HG03039 (cell line): Measurements from ENCODE around the gene UNC5A.

ENCODE experiments used
- ATAC-seq: cut with Tn5 transposase; IDR thresholded peaks from one replicate; pipeline ENCODE4 v1.9.1; 2021; ENCODE audit warnings: mild to moderate bottlenecking, moderate library complexity; ENCODE audit not compliant: unreplicated experiment

UNC5A gene

DNA sequence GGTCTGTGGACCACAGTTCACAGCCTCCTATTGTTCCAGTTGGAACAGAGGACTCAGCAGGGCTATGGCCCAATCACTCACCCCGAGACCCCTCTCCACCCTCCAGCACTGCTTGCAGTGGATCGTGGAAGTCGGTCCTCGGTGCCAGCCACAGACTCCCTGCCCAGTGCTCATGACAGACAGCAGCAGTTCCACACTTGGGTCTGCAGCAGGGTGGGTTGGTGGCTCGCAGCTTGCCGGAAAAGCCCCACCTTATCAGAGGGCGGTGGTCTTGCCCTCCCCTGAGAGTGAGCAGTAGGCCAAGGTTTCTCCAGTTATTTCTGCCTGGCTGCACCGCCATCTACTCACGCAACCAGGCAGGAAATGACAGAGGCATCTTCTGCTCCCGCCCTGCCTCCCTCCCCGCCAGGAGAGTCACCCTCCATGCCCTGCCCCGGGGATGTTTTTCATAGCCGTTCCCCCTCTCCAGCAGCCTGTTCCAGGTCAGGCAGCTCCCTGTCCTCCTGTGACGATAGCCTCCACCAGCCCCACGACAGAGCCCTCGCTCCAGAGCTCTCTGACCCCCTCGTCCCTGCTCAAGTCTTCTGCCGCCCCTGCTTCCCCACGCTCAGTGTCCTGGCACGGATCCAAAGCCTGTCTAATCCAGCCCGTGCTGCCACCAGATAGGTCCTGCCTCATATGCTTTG is 34.5 kb downstream of the UNC5A start:
- no peak for ATAC-seq

- no peak for ATAC-seq
Observed at GRCh38 chr5:176845392-176845713, 35.0 kb downstream of the UNC5A start.

DNA sequence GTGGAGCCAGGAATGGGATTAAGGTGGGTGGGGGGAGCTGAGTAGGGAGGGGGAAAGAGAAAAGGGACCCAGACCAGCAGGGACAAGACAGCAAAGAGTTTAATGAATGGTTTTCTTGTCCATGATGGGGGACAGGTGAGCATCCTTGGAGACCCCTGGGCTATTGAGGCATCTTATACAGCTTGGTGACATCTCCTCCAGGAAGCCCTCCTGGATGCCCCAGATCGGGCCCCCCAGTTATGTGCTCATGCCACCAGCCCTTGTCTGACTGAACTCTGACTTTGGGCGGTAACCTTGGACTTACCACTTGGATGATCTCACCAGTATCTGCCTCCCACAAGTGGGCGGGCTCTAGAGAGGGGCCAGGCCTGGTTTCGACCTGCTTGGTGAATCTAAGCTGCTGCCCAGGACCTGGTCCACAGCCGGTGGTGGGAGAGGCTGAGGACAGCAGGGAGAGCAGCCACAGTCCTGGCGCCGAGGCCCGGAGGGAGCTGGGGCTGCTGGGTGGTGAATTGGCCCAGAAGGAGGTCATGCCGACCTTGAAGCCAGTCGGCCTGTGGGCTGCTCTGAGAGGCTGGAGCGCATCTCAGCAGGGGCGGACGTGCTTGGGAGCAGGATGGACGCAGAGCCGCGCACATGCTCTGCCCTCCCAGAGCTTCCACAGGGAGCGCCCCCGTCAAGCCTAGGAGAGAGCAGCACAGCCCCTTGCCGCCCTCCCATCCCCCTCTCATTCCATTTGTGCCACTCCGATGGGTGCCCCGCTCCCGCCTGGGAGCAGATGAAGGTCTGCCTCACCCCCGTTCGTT is 36.2 kb downstream of the UNC5A start:
- ATAC-seq, result no peak

DNA sequence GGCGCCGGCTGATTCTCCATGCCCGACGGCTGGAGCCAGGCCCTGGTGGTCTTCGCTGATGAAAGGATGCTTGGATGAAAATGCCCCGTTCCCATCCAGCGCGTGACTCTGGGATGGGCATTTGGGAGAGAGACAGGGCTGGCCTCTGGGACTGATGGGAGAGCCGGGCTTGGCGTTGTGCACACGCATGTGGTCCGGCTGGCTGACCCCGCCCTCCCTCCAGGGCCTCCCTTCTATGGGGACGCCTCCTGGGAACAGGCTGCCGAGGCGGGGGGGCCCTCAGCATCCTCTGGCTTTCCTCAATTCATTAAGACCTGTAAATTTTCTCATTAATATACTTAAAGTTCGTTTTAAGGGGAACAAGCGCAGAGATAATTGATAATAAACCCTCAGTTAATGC is 36.8 kb downstream of the UNC5A start:
- ATAC-seq, result no peak

DNA sequence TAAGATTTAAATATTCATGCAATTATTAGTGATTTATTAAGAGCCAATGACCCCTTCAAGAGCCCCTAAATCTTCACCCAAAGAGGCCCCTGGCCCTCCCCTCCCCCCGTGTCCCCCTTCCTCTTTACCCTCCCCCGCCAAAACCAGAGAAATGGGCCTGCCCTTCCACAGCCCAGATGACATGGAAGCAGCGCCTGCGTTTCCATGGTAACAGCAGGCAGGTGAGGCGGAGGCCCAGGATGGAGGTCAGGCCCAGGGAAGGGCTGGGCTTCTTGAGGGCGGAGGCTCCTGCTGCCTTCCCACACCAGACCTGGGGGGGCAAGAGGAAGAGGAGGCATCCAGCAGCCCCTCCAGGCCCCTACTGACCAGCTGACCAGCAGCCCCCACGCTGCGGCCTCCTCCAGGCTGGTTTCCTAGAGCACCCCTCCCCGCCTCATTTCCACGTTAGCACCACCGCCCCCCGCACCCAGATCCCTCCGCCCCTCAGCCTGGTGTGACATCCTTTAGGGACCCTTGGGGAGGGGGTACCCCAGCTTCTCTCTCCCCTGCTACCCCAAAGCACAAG is 37.4 kb downstream of the UNC5A start:
- no peak for ATAC-seq

- no peak for ATAC-seq
Observed at GRCh38 chr5:176848651-176849050, 38.3 kb downstream of the UNC5A start.

GRCh38 chr5:176849611-176850227 is 39.4 kb downstream of the UNC5A start:
- no peak for ATAC-seq

- ATAC-seq, result no peak
Observed at GRCh38 chr5:176850371-176851245, 40.2 kb downstream of the UNC5A start.

- no peak for ATAC-seq
Observed at GRCh38 chr5:176851380-176851779, 41.0 kb downstream of the UNC5A start.

DNA sequence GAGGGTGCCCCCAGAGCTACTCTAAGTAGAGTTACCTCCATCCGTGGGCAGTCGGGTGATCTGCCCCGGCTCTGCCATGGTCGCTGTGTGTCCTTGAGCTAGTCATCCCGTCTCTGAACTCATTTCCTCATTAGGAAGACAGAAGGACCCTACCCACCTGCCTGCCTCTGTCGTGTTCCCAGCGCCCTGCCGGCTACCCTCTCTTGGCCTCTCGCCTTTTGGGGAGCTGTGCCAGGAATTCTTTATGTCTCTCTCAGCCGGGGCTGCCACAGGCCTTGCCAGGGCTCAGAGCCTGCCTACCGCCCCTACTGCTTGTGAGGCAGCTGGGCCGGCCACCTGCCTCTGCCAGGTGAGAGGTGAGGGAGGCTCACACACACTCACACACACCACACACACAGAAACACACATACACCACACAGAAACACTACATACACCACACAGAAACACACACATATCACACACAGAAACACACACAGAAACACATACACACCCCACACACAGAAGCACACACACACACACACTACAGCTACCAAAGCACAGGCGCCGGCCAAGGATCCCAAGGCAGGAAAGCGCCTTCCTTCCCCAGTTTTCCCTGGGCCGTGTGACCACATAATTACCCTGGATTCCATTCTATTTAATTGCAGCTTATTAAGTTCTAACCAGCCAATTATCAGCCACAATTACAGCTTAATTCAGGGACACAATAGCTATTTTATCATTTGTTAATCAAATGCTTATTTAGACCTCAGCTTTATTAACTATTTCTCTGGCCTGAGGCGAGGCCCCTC is 41.7 kb downstream of the UNC5A start:
- ATAC-seq, result no peak

DNA sequence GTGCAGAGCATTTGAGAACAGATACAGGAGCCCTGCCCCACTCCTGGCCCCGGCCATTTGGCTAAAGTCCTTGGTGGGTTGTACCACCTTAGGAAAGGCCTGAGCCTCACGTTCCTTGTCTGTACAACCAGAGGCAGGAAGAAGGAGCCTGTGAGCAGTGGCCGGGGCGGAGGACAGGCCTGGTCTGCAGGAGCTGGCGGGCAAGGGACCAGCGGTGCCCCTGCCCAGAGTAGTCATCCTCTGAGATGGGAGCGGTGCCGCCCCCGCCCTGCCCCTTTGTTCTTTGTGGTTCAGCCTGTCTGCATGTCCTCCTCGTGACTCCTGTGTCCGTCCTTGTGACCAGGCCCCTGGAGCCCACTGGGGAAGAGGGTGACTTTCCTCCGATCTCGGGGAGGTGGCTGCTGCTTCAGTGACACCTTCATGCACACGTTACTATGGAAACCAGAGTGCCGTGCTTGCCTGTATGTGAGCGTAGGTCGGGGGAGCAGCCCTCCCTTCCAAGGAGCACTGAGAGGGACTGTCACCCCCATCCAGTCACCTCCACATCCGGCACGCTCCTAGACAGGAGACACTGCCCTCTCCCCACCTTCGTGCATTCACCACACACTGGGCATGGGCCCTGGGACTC is 42.9 kb downstream of the UNC5A start:
- ATAC-seq, result no peak

DNA sequence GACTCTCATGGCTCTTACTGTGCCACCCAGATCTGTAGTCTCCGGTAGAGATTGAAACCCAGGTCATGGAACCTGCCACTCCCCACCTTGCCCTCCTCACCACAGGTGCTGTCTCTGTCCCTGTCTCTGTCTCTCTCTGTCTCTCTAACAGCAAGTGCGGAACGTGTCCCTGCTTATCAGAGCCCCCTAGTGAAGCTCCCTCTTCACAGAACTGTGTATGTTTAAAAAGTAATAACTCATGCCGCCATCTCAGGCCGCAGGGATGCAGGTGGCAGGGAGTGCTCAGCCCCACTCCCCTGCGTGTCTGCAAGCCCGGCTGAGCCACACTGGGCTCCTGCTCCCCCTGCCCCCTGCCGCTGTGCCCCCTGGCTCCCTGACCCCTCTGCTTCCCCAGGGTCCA is 43.8 kb downstream of the UNC5A start:
- ATAC-seq, result no peak

GRCh38 chr5:176855598-176855997 is 45.2 kb downstream of the UNC5A start:
- ATAC-seq, result no peak

DNA sequence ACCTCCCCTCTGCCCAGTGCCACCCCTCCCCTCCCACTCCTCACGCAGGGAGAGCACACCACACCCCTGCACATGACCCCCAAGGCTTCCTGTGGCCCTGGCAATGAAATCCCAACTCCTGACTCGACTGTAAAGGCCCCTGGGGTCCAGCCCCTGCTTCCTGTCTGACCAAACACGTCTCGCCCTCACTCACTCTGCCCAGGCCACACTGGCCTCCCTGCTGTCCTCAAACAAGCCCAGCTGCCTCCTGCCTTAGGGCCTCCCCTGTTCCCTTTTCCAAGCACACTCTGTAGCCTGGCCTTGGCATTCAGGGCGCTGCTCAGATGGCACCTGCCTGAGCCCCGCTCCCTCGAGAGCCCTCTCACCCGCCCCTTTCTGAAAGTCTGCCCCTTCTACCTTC is 46.4 kb downstream of the UNC5A start:
- ATAC-seq, result no peak

GRCh38 chr5:176857216-176857893 is 47.0 kb downstream of the UNC5A start:
- ATAC-seq, result no peak

DNA sequence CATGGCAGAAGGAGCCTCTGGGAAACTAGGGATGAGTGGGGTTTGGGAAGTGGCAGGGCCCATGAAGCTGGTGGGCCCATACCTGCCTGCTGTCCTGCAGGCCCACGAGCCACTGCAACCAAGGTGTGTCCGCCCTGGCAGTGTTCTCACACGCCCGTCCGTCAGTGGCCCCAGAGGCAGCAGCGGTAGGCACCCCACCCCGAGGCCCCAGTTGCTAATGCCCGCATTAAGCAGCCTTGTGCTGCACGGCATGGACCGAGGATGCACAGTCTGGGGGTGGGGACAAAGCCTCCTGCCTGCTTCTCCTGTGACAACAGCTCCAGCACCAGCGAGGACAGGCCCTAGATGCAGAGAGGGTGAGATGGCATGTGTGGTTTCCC is 47.5 kb downstream of the UNC5A start:
- no peak for ATAC-seq

- ATAC-seq, result no peak
Observed at GRCh38 chr5:176859916-176860315, 49.6 kb downstream of the UNC5A start.

DNA sequence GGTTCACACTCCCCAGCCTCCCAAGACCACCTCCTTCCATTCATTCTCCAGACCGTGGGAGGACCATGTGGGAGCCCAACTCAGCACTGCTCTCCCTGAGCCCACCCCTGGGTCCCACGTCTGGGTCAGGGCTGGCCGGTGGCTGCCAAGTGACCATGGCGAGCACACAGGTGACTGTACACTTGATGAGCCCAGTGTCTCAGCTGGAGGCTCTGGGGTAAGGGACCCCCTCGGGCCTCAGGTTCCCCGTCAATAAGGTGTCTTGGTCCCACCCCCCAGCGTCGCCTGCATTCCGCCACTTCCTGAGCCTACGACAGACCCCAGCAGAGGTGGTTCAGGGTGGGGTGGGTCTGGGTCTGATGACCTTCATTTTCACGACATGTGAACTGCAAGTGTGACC is 50.0 kb downstream of the UNC5A start:
- no peak for ATAC-seq

DNA sequence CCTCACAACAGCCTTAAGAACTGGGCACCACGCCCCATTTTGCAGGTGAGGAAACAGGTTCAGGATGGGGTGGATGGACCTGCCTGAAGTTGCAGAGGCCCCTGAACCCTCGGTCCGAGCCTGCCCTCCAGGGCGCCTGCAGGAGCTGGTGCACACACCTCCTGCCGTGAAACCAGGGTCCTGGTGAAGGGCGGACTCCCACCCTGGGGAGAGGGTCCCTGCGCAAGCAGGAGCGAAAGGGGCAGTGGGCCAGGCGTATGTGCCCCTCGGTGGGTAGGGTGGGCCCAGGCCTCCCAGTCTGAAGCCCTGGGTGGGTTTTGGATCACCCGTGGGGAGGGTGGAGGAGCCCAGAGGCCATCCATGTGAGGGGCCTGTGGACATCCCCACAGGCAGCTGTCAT is 50.9 kb downstream of the UNC5A start:
- ATAC-seq, result no peak
